ENCODE measurements around the gene LRRC3.

Gene LRRC3

GRCh38 chr21:44485796-44486195 is 30.5 kb downstream of the LRRC3 start:
- Histone ChIP-seq H3K4me3 (ENCODE audit: low read depth, low read length) (no peak overlapping the region), H3K4me1 (no peaks in the 10 kb centered on the region), H3K27me3 (peaks cover 27% of the 10 kb centered on the region), H3K36me3 (no peaks in the 10 kb centered on the region), H3K9me3 (no peaks in the 10 kb centered on the region)
- DNase-seq = no peak
- no peak for TF ChIP-seq CTCF (IDR thresholded peaks at IDR 0.05; ENCODE audit: low read depth, low read length)

GRCh38 chr21:44486302-44486701 is 31.0 kb downstream of the LRRC3 start:
- H3K27me3 ChIP-seq = peaks cover 29% of the 10 kb centered on the region
- H3K4me3 ChIP-seq (ENCODE audit: low read depth, low read length) = no peak overlapping the region
- TF ChIP-seq CTCF (IDR thresholded peaks at IDR 0.05; ENCODE audit: low read depth, low read length) = no peak
- no peaks in the 10 kb centered on the region for H3K36me3 ChIP-seq
- no peaks in the 10 kb centered on the region for H3K9me3 ChIP-seq
- no peaks in the 10 kb centered on the region for H3K4me1 ChIP-seq
- DNase-seq = no peak

- Histone ChIP-seq H3K27me3 (peaks cover 34% of the 10 kb centered on the region), H3K9me3 (no peaks in the 10 kb centered on the region), H3K4me3 (ENCODE audit: low read depth, low read length) (no peak overlapping the region), H3K36me3 (no peaks in the 10 kb centered on the region), H3K4me1 (no peaks in the 10 kb centered on the region)
- DNase-seq = peak; percentile 43
- TF ChIP-seq CTCF (IDR thresholded peaks at IDR 0.05; ENCODE audit: low read depth, low read length) = peak; percentile 66
Measured at GRCh38 chr21:44487831-44488230, 32.5 kb downstream of the LRRC3 start.

GRCh38 chr21:44489962-44490361 is 34.7 kb downstream of the LRRC3 start:
- Histone ChIP-seq H3K4me1 (no peaks in the 10 kb centered on the region), H3K4me3 (ENCODE audit: low read depth, low read length) (no peak overlapping the region), H3K27me3 (peaks cover 40% of the 10 kb centered on the region), H3K36me3 (no peaks in the 10 kb centered on the region), H3K9me3 (no peaks in the 10 kb centered on the region)
- no peak for DNase-seq
- peak; percentile 25; the same call in 1 of the 2 replicates for TF ChIP-seq CTCF (IDR thresholded peaks at IDR 0.05; ENCODE audit: low read depth, low read length)

GRCh38 chr21:44490405-44490804 is 35.1 kb downstream of the LRRC3 start:
- Histone ChIP-seq H3K4me1 (no peaks in the 10 kb centered on the region), H3K9me3 (no peaks in the 10 kb centered on the region), H3K27me3 (peaks cover 45% of the 10 kb centered on the region), H3K36me3 (no peaks in the 10 kb centered on the region), H3K4me3 (ENCODE audit: low read depth, low read length) (no peak overlapping the region)
- no peak for TF ChIP-seq CTCF (IDR thresholded peaks at IDR 0.05; ENCODE audit: low read depth, low read length)
- DNase-seq = no peak

GRCh38 chr21:44490816-44491215 is 35.5 kb downstream of the LRRC3 start:
- Histone ChIP-seq H3K4me1 (no peaks in the 10 kb centered on the region), H3K4me3 (ENCODE audit: low read depth, low read length) (no peak overlapping the region), H3K36me3 (no peaks in the 10 kb centered on the region), H3K27me3 (peaks cover 49% of the 10 kb centered on the region), H3K9me3 (no peaks in the 10 kb centered on the region)
- DNase-seq = no peak
- TF ChIP-seq CTCF (IDR thresholded peaks at IDR 0.05; ENCODE audit: low read depth, low read length) = no peak

All from BE2C (cell line).